ENCODE results near the gene OR9A2.
"Not testable (repeated sequence)": the region's sequence is repeated elsewhere in the genome, so short reads cannot be mapped to it uniquely, and the experiment has no call there.

The OR9A2 gene

GRCh38 chr7:142992427-142992826 lies 34.5 kb downstream of the OR9A2 start:
- no peak for DNase-seq (ENCODE audit: low read depth in 1 of 2, low spot score in 1 of 2)
- Histone ChIP-seq H3K27me3 (ENCODE audit: insufficient read depth, poor library complexity, severe bottlenecking) (no peaks in the 10 kb centered on the region), H3K27ac (replicated peaks) (no peak overlapping the region), H3K4me3 (replicated peaks; ENCODE audit: insufficient read depth, low read length) (no peak overlapping the region)
- TF ChIP-seq SPI1 (IDR thresholded peaks at IDR 0.05; ENCODE audit: borderline replicate concordance, low read depth) (no peak), GABPA (IDR thresholded peaks at IDR 0.05; ENCODE audit: low read depth) (no peak), REST (IDR thresholded peaks at IDR 0.05; ENCODE audit: insufficient replicate concordance, low read depth) (no peak), CTCF (IDR thresholded peaks at IDR 0.05; ENCODE audit: insufficient read depth, low read length) (no peak), POLR2AphosphoS5 (IDR thresholded peaks at IDR 0.05; ENCODE audit: low read depth) (no peak)

- Histone ChIP-seq H3K27ac (replicated peaks) (no peak overlapping the region), H3K27me3 (ENCODE audit: insufficient read depth, poor library complexity, severe bottlenecking) (no peaks in the 10 kb centered on the region), H3K4me3 (replicated peaks; ENCODE audit: insufficient read depth, low read length) (no peak overlapping the region)
- DNase-seq (ENCODE audit: low read depth in 1 of 2, low spot score in 1 of 2) = no peak
- no peak for TF ChIP-seq CTCF (IDR thresholded peaks at IDR 0.05; ENCODE audit: insufficient read depth, low read length)
- TF ChIP-seq REST (IDR thresholded peaks at IDR 0.05; ENCODE audit: insufficient replicate concordance, low read depth) = no peak
- no peak for TF ChIP-seq GABPA (IDR thresholded peaks at IDR 0.05; ENCODE audit: low read depth)
- no peak for TF ChIP-seq POLR2AphosphoS5 (IDR thresholded peaks at IDR 0.05; ENCODE audit: low read depth)
- TF ChIP-seq SPI1 (IDR thresholded peaks at IDR 0.05; ENCODE audit: borderline replicate concordance, low read depth) = no peak
Observed at GRCh38 chr7:142984297-142984696, 42.6 kb downstream of the OR9A2 start.

DNA sequence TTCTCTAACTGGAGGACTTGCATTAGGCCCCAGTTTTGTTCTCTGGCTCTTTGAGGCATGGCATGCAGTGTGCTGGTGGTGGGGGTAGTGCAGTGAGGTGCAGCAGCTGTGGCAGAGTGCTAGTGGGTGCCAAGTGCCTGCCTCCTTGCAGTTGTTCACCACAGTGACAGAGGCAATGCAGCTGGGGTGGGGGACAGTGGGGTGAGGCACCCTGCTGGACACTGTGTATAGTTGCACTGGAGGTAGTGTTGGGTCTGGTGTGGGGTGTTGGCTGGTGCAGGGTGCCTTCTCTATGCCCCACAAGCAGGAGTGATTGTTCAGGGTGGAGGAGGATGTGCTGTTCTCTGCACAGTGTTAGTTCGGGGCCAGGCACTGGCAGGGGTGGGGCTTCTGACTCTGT lies 43.1 kb downstream of the OR9A2 start:
- no peak for DNase-seq (ENCODE audit: low read depth in 1 of 2, low spot score in 1 of 2)
- H3K27me3 ChIP-seq (ENCODE audit: insufficient read depth, poor library complexity, severe bottlenecking) = no peaks in the 10 kb centered on the region
- H3K27ac ChIP-seq (replicated peaks) = no peak overlapping the region
- no peak for TF ChIP-seq GABPA (IDR thresholded peaks at IDR 0.05; ENCODE audit: low read depth)
- TF ChIP-seq SPI1 (IDR thresholded peaks at IDR 0.05; ENCODE audit: borderline replicate concordance, low read depth) = no peak
- no peak for TF ChIP-seq REST (IDR thresholded peaks at IDR 0.05; ENCODE audit: insufficient replicate concordance, low read depth)
- no peak for TF ChIP-seq CTCF (IDR thresholded peaks at IDR 0.05; ENCODE audit: insufficient read depth, low read length)
- TF ChIP-seq POLR2AphosphoS5 (IDR thresholded peaks at IDR 0.05; ENCODE audit: low read depth) = no peak
- no peak overlapping the region for H3K4me3 ChIP-seq (replicated peaks; ENCODE audit: insufficient read depth, low read length)

- DNase-seq (ENCODE audit: low read depth in 1 of 2, low spot score in 1 of 2); H3K27ac ChIP-seq (replicated peaks); H3K27me3 ChIP-seq (ENCODE audit: insufficient read depth, poor library complexity, severe bottlenecking); H3K4me3 ChIP-seq (replicated peaks; ENCODE audit: insufficient read depth, low read length): not testable (repeated sequence)
Observed at GRCh38 chr7:142978402-142978801, 48.5 kb downstream of the OR9A2 start.

Data from HL-60 (cell line).